Raji (cell line): ENCODE results near the gene SNAPC2.
A peak's percentile ranks its signal among the peaks of the same experiment; 100 is the strongest.

Experiments used
- POLR2A ChIP-seq: IDR thresholded peaks from 2 replicates; pipeline ENCODE4 v1.6.1; 2011; ENCODE audit warnings: low read depth, low read length, control low read depth; ENCODE audit not compliant: insufficient read depth

SNAPC2 gene

GRCh38 chr19:7931221-7932061, 11.3 kb downstream of the SNAPC2 start:
- TF ChIP-seq POLR2A, result no peak

DNA sequence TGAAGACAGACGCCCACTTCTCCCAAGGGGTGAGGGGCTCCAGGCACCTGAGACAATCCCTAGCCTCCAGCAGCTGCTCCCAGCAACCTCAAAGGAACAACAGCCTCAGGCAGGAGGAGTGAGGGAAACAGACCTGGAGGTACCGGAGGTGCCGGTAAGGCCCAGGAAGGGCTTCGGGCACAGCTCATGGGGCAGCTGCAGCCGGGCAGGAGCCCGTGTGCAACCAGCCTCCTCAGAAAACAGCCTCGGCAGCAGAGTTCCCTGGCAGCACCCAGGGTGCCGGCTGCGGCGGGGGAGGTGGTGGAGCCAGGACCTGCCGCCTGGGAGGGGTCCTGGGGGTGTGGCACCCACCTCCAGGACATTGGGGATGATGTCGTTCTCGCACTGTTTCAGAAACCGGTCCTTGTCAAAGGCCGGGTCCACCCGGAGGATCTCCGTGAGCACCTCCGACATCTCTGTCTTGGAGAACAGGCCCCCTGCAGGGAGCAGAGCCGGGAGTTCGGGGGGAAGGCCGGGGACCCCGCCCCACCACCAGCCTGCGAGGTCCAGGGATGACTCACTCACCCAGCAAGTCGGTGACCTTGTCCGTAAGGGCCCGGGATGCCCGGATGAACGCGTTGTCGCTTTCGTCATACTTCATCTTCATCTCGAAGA, 12.3 kb downstream of the SNAPC2 start:
- TF ChIP-seq POLR2A, result no peak

DNA sequence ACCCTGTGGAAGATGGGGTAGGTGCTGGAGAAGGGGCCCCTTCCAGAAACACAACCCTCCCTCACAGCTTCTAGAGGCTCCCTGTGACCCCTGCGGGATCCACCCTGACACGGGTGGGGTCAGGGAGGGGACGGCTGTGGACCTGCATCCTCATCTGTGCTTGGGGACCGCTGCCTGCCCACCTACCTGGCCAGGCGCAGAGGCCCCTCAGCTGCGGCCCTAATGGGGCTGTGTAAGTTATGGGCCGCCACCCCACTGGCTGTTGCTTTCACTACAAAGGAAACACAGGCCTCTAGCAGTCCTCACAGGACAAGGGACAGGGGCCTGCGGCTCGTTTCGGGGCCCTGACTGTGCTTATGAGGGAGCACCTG, 12.8 kb downstream of the SNAPC2 start:
- TF ChIP-seq POLR2A, result no peak

DNA sequence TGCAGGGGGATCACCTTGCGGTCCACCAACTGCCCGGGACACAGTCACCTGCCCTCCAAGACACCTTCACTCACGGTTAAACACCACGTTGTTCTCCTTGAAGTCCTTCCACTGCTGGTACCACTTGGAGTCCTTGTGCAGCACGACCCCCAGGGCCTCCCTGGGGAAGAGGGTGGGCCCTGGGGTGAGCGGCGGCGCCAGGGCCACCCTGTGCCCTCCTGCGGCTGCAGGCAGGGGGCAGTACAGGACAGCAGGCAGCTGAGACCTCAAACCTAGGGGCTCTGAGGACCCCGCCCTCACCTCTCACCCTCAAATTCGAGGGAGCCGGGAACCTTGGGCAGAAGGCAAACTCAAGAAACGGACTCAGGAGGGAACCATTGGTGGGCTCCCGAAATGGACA, 13.3 kb downstream of the SNAPC2 start:
- no peak for TF ChIP-seq POLR2A

GRCh38 chr19:7933828-7934725, 13.9 kb downstream of the SNAPC2 start:
- no peak for TF ChIP-seq POLR2A

- TF ChIP-seq POLR2A, result no peak
Measured at GRCh38 chr19:7934766-7935165, 14.6 kb downstream of the SNAPC2 start.

- no peak for TF ChIP-seq POLR2A
Measured at GRCh38 chr19:7940841-7941240, 20.7 kb downstream of the SNAPC2 start.

- TF ChIP-seq POLR2A, result no peak
Measured at GRCh38 chr19:7941895-7942596, 21.9 kb downstream of the SNAPC2 start.

DNA sequence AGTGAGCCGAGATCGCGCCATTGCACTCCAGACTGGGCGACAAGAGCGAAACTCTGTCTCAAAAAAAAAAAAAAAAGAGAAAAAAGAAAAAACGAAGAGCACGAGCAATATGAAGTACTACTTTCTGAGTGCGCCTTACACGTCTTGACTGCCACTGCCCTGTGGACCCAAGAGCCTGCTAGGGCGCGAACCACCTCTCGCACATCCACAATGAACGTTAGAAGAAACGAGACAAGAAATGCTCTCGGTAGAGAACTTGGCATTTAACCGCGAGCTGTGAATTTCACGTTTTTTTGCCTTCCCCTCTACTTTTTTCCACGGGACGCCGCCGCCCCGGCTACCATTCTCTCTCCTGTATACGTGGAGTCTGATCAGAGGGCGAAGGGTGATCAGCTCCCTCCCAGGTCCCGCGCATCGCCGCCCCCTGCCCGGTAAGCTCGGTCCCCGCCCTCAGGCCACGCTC, 22.9 kb downstream of the SNAPC2 start:
- no peak for TF ChIP-seq POLR2A

DNA sequence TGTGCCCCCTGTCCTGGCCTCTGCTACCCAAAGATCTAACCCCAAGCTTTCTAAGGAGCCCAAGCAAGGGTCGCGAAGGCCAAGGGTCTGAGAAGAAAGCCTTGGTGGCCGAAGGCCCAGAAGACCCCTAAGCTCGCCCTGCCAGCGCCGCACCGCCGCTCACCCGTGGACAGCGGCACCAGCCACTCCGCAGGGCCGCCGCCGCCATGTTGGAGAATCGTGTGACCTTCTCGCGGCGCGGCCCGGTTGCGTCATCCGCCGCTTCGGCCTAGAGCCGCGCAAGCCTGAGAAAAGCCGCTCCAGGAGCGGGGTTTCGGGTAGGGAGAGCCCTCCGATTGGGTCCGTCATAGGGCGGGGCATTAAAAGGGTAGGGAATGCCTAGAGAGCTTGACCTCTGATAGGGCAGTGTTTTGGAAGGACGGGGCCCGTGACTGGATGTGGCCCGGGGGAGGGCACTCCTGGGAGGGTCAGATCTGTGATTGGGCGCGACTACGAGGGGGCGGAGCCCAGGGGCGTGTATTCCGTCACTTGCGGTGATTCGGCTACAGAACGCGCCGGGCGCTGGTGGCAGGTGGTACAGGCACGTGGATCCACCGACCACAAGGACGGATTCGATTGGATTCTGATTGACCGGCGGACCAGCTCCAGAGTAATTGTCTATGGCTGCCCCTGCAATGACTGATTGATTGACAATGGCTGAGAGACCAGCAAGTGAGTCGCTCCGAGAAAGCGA, 23.5 kb downstream of the SNAPC2 start, which contains the start of gene TIMM44:
Gene TIMM44, minus strand, starts transcription at position 223 of the 733 bp plus-strand sequence. Its CDS starts 15 bp downstream, at position 208.
- peak; percentile 100 for TF ChIP-seq POLR2A

DNA sequence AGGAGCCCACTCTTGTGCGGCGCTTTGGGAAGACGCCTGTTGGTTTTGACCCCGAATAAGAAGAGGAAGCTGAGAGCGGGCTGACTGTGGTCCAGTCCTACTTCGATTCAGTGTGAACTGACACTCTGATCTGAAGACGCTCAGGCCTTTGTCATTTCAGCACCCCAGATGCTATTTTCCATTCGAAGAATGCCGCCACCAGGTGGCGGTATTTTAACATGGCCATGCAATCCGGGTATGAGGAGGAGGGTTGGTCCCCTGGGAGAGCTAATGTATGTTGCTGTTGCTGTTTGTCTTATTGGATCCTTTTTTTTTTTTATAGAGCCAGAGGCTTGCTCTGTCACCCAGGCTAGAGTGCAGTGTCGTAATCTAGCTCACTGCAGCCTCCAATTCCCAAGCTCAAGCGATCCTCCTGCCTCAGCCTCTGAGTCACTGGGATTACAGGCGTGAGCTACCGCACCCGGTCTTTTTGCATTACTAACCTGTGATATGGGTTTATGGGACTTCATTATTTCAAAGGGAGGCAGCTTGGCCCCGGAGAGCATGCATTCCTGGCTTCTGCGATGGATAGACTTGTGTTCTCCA, 24.1 kb downstream of the SNAPC2 start:
- TF ChIP-seq POLR2A, result no peak

DNA sequence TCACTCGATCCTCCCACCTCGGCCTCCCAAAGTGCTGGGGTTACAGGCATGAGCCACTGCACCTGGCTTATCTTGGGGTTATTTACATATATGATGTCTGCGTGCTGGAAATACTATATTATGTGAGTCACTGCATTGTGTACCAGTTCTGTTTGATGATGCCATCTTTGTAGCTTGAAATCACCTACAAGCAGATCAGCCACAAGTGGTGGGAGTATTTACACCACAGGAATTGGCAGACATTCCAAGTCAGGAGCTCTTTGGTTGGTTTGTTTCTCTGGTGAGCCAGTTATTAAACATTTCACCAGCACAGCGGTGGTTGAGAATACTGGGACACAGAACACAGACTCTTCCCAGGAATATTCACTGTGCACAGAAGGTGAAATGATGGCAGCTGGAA, 27.8 kb downstream of the SNAPC2 start:
- no peak for TF ChIP-seq POLR2A

DNA sequence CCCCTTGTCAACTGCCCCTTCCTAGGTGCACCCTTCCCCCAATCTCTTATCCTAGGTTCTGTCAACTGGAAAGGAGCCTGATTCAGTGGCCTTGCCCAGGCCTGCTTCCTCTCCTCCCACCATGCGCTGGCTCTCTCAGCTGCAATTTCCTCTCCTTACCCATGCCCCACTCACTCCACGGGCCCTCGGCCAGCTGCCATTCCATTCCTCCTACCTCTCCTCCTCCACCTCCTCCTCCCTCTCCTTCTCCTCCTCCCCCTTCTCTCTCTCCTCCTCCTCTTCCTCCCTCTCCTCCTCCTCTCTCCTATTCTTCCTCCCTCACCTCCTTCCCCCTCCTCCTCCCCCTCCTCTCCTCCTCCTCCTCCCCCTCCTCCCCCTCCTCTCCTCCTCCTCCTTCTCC, 32.9 kb downstream of the SNAPC2 start:
- no peak for TF ChIP-seq POLR2A

DNA sequence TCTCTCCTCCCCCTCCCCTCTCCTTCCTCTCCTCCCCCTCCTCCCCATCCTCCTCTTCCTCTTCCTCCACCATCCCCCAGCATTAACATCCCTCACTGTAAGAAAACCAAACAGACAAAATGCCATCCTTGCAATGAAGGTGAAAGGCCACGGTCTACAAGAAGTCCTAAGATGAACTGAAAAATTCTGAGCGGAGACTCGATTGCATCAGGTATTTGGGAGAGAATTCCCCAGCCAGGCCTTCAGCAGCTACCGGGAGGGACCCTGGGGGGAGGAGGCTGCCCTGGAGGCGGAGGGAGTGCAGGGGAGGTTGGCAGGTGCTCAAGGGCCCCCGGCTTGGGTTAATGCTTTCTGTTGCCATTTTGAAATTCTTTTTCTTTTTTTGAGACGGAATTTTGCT, 33.4 kb downstream of the SNAPC2 start:
- no peak for TF ChIP-seq POLR2A
